OCI-LY3 (cell line): ENCODE data around the gene TMEM140.
A peak's percentile ranks its signal among the peaks of the same experiment; 100 is the strongest.

ENCODE experiments used
- H2AFZ ChIP-seq: fragments of 200-600, 300-600 bp; shearing (Covaris generic); 2 replicates; pipeline ENCODE4 v1.6.0; 2014; ENCODE audit warnings: antibody characterized with exemption, low read depth, low read length
- H3K27ac ChIP-seq: fragments of 200-600, 300-600 bp; sonication (generic); 2 replicates; pipeline ENCODE4 v1.5.1; 2014; ENCODE audit warnings: mild to moderate bottlenecking, low read length, moderate library complexity, mixed read lengths
- H3K27me3 ChIP-seq: fragments of 200-600, 300-600 bp; sonication (generic); 2 replicates; pipeline ENCODE4 v1.6.1; 2014; ENCODE audit warnings: low read depth, low read length, mixed read lengths
- H3K36me3 ChIP-seq: fragments of 200-600, 300-600 bp; sonication (generic); replicated peaks from 2 replicates; pipeline ENCODE3; 2014; ENCODE audit warnings: low read depth, low read length, mixed read lengths
- H3K4me1 ChIP-seq: fragments of 300-600, 200-600 bp; sonication (generic); 2 replicates; pipeline ENCODE4 v1.6.1; 2014; ENCODE audit warnings: low read length, mixed read lengths
- H3K4me2 ChIP-seq: fragments of 200-600, 300-600 bp; sonication (generic); 2 replicates; pipeline ENCODE4 v1.6.1; 2014; ENCODE audit warnings: low read length, mixed read lengths
- H3K4me3 ChIP-seq: fragments of 300-600, 200-600 bp; sonication (generic); 2 replicates; pipeline ENCODE4 v1.5.1; 2014; ENCODE audit warnings: antibody characterized with exemption, mild to moderate bottlenecking, low read length, moderate library complexity
- H3K79me2 ChIP-seq: fragments of 300-600, 200-600 bp; shearing (Covaris generic); 2 replicates; pipeline ENCODE4 v1.6.1; 2014; ENCODE audit warnings: mild to moderate bottlenecking, low read length, mixed read lengths
- H3K9ac ChIP-seq: fragments of 300-600, 200-600 bp; shearing (Covaris generic); 2 replicates; pipeline ENCODE4 v1.6.0; 2014; ENCODE audit warnings: mild to moderate bottlenecking, low read length, moderate library complexity
- H3K9me3 ChIP-seq: fragments of 200-600, 300-600 bp; shearing (Covaris generic); 2 replicates; pipeline ENCODE4 v1.6.1; 2014; ENCODE audit warnings: low read length, mixed read lengths; ENCODE audit not compliant: insufficient read depth
- H4K20me1 ChIP-seq: fragments of 200-600, 300-600 bp; sonication (generic); 2 replicates; pipeline ENCODE4 v1.6.1; 2016; ENCODE audit warnings: low read length, mixed read lengths; ENCODE audit not compliant: insufficient read depth
- CTCF ChIP-seq: fragments of 200-600, 300-600 bp; sonication (generic); IDR thresholded peaks from 2 replicates; pipeline ENCODE4 v1.5.1; 2014; ENCODE audit warnings: antibody characterized with exemption, low read length, low read depth
- EZH2phosphoT487 ChIP-seq: fragments of 200-600 bp; shearing (Covaris generic); IDR thresholded peaks from 2 replicates; pipeline ENCODE4 v1.6.1; 2018; ENCODE audit warnings: antibody characterized with exemption, mixed run types, low read depth

The TMEM140 gene

GRCh38 chr7:135143885-135144668 lies 3.8 kb upstream of the TMEM140 start:
- no peak overlapping the region for H3K27ac ChIP-seq
- no peak for TF ChIP-seq EZH2phosphoT487
- TF ChIP-seq CTCF: no peak
- no peaks in the 10 kb centered on the region for H4K20me1 ChIP-seq
- peaks cover 27% of the 10 kb centered on the region for H3K4me1 ChIP-seq
- H3K9me3 ChIP-seq: no peaks in the 10 kb centered on the region
- H3K4me2 ChIP-seq: no peak overlapping the region
- no peak overlapping the region for H2AFZ ChIP-seq
- H3K79me2 ChIP-seq: no peaks in the 10 kb centered on the region
- no peak overlapping the region for H3K4me3 ChIP-seq
- H3K27me3 ChIP-seq: 0 out of 2 replicates have a peak, but pooled peaks cover 11% of the 10 kb centered on the region
- no peak overlapping the region for H3K9ac ChIP-seq
- H3K36me3 ChIP-seq: no peaks in the 10 kb centered on the region

- H4K20me1 ChIP-seq: no peaks in the 10 kb centered on the region
- no peaks in the 10 kb centered on the region for H3K36me3 ChIP-seq
- no peak overlapping the region for H3K9ac ChIP-seq
- 0 out of 2 replicates have a peak overlapping the region, but pooled peaks have one; percentile 22 for H2AFZ ChIP-seq
- TF ChIP-seq EZH2phosphoT487: no peak
- no peak for TF ChIP-seq CTCF
- H3K79me2 ChIP-seq: no peaks in the 10 kb centered on the region
- H3K27ac ChIP-seq: no peak overlapping the region
- H3K4me3 ChIP-seq: peak overlapping the region; percentile 74
- H3K9me3 ChIP-seq: no peaks in the 10 kb centered on the region
- 0 out of 2 replicates have a peak, but pooled peaks cover 7% of the 10 kb centered on the region for H3K27me3 ChIP-seq
- peaks cover 46% of the 10 kb centered on the region for H3K4me1 ChIP-seq
- peak overlapping the region; percentile 68 for H3K4me2 ChIP-seq
Observed at GRCh38 chr7:135147341-135147898, 452 bp upstream of the TMEM140 start.

GRCh38 chr7:135150072-135150782 lies 2.4 kb downstream of the TMEM140 start:
- H3K4me3 ChIP-seq: no peak overlapping the region
- H3K27me3 ChIP-seq: no peaks in the 10 kb centered on the region
- H3K36me3 ChIP-seq: no peaks in the 10 kb centered on the region
- no peaks in the 10 kb centered on the region for H4K20me1 ChIP-seq
- H2AFZ ChIP-seq: no peak overlapping the region
- H3K27ac ChIP-seq: no peak overlapping the region
- H3K4me2 ChIP-seq: no peak overlapping the region
- H3K9ac ChIP-seq: no peak overlapping the region
- 0 out of 2 replicates have a peak, but pooled peaks cover 4% of the 10 kb centered on the region for H3K9me3 ChIP-seq
- TF ChIP-seq CTCF (no peak), EZH2phosphoT487 (no peak)
- H3K4me1 ChIP-seq: peaks cover 52% of the 10 kb centered on the region
- H3K79me2 ChIP-seq: no peaks in the 10 kb centered on the region

- Histone ChIP-seq H3K27me3 (no peaks in the 10 kb centered on the region), H3K4me3 (no peak overlapping the region), H4K20me1 (no peaks in the 10 kb centered on the region), H3K36me3 (peaks cover 2% of the 10 kb centered on the region), H3K9me3 (peaks cover 13% of the 10 kb centered on the region; the same call in 1 of the 2 replicates), H3K79me2 (no peaks in the 10 kb centered on the region), H3K27ac (no peak overlapping the region), H2AFZ (no peak overlapping the region), H3K9ac (no peak overlapping the region), H3K4me1 (peaks cover 52% of the 10 kb centered on the region), H3K4me2 (no peak overlapping the region)
- TF ChIP-seq CTCF (no peak), EZH2phosphoT487 (no peak)
Observed at GRCh38 chr7:135151132-135151531, 3.3 kb downstream of the TMEM140 start.
